Measurements from ENCODE around the gene LRRN2. TPM values are rescaled to one million over a fixed set of nuclear protein-coding genes. Genes with fewer than 3 reads are reported as not detected.

Gene LRRN2
- total RNA-seq, 1 donor from 2014 or later = 4.9 TPM

DNA sequence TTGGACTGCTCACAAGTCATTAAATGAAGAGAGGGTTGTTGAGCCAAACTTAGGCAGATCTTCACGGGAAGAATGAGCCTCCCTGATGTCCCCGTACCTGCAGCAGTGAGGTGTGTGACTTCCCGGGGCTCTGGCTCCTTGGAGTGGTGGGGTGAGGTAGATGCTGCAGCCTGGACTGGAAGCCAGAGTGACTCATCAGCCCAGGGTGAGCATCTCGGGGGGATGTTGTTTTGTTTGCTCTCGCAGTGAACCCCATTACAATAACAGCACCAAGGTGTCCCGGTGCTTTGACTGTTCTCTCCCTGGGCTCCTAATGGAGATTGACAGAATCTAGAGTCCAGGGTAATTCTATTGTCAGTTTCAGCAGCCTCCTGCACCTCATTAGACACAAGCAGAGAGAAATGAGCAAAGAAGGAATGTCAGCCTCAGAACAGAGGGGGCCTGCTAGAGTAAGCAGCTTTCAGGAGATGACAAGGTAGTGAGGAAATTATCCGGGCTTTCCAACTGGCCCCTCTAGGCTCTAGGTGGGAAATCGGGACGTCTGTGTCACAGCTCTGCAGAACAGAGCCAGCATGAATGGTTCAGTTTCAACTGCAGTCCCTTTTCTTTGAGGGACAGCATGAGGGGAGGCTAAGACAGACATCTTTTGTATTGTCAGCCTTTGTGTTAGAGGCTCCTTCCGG, 36.0 kb upstream of the LRRN2 start:
- H3K36me3 ChIP-seq (ENCODE audit: insufficient read depth, low read length) = no peaks in the 10 kb centered on the region
- H3K4me2 ChIP-seq (ENCODE audit: low read length) = no peak overlapping the region
- no peak for DNase-seq (ENCODE audit: low read depth)
- H3K36me3 Mint-ChIP-seq (ENCODE audit: low read depth, unreplicated experiment) = peaks cover 2% of the 10 kb centered on the region
- H3K79me2 ChIP-seq (ENCODE audit: insufficient read depth, low read length) = no peaks in the 10 kb centered on the region
- peaks cover 6% of the 10 kb centered on the region for H3K27me3 Mint-ChIP-seq (ENCODE audit: low read depth, unreplicated experiment)
- H3K27ac ChIP-seq (ENCODE audit: low read depth, low read length) = no peak overlapping the region
- no peak overlapping the region for H3K4me3 Mint-ChIP-seq (ENCODE audit: unreplicated experiment)
- no peak overlapping the region for H3K4me3 ChIP-seq (ENCODE audit: insufficient read depth, low read depth, low read length)
- no peaks in the 10 kb centered on the region for H3K9me3 ChIP-seq (ENCODE audit: insufficient read depth, low read depth, low read length)
- H3K4me1 Mint-ChIP-seq (ENCODE audit: low read depth, unreplicated experiment) = peaks cover 13% of the 10 kb centered on the region
- H3K4me1 ChIP-seq (ENCODE audit: insufficient read depth, low read length) = no peaks in the 10 kb centered on the region
- H4K20me1 ChIP-seq (ENCODE audit: insufficient read depth, low read length) = no peaks in the 10 kb centered on the region
- H3K27ac Mint-ChIP-seq (ENCODE audit: unreplicated experiment) = no peak overlapping the region
- H3K9me3 Mint-ChIP-seq (ENCODE audit: unreplicated experiment) = no peaks in the 10 kb centered on the region
- TF ChIP-seq EZH2 (IDR thresholded peaks at IDR 0.05; ENCODE audit: insufficient read depth, low read length) = no peak
- TF ChIP-seq, protein P1, sequence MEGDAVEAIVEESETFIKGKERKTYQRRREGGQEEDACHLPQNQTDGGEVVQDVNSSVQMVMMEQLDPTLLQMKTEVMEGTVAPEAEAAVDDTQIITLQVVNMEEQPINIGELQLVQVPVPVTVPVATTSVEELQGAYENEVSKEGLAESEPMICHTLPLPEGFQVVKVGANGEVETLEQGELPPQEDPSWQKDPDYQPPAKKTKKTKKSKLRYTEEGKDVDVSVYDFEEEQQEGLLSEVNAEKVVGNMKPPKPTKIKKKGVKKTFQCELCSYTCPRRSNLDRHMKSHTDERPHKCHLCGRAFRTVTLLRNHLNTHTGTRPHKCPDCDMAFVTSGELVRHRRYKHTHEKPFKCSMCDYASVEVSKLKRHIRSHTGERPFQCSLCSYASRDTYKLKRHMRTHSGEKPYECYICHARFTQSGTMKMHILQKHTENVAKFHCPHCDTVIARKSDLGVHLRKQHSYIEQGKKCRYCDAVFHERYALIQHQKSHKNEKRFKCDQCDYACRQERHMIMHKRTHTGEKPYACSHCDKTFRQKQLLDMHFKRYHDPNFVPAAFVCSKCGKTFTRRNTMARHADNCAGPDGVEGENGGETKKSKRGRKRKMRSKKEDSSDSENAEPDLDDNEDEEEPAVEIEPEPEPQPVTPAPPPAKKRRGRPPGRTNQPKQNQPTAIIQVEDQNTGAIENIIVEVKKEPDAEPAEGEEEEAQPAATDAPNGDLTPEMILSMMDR (IDR thresholded peaks at IDR 0.05; ENCODE audit: insufficient read depth, low read depth, low read length) = no peak
- no peak overlapping the region for H3K9ac ChIP-seq (ENCODE audit: low read length)
- no peak overlapping the region for H2AFZ ChIP-seq (ENCODE audit: low read depth, low read length)
- no peak for FAIRE-seq
- H3K27me3 ChIP-seq (ENCODE audit: insufficient read depth, low read length) = peaks cover 5% of the 10 kb centered on the region

GRCh38 chr1:204716660-204717059, 31.1 kb upstream of the LRRN2 start:
- Mint-ChIP-seq H3K27me3 (ENCODE audit: low read depth, unreplicated experiment) (peaks cover 40% of the 10 kb centered on the region), H3K36me3 (ENCODE audit: low read depth, unreplicated experiment) (peaks cover 2% of the 10 kb centered on the region), H3K27ac (ENCODE audit: unreplicated experiment) (no peak overlapping the region), H3K4me1 (ENCODE audit: low read depth, unreplicated experiment) (peaks cover 2% of the 10 kb centered on the region), H3K9me3 (ENCODE audit: unreplicated experiment) (no peaks in the 10 kb centered on the region), H3K4me3 (ENCODE audit: unreplicated experiment) (no peak overlapping the region)
- no peak for TF ChIP-seq EZH2 (IDR thresholded peaks at IDR 0.05; ENCODE audit: insufficient read depth, low read length)
- TF ChIP-seq, protein P1 (IDR thresholded peaks at IDR 0.05; ENCODE audit: insufficient read depth, low read depth, low read length) = no peak
- FAIRE-seq (no peak), DNase-seq (ENCODE audit: low read depth) (no peak)
- Histone ChIP-seq H3K4me3 (ENCODE audit: insufficient read depth, low read depth, low read length) (no peak overlapping the region), H3K27me3 (ENCODE audit: insufficient read depth, low read length) (peaks cover 33% of the 10 kb centered on the region), H3K4me1 (ENCODE audit: insufficient read depth, low read length) (no peaks in the 10 kb centered on the region), H3K27ac (ENCODE audit: low read depth, low read length) (no peak overlapping the region), H4K20me1 (ENCODE audit: insufficient read depth, low read length) (no peaks in the 10 kb centered on the region), H3K9me3 (ENCODE audit: insufficient read depth, low read depth, low read length) (no peaks in the 10 kb centered on the region), H3K79me2 (ENCODE audit: insufficient read depth, low read length) (no peaks in the 10 kb centered on the region), H3K4me2 (ENCODE audit: low read length) (no peak overlapping the region), H3K9ac (ENCODE audit: low read length) (no peak overlapping the region), H3K36me3 (ENCODE audit: insufficient read depth, low read length) (no peaks in the 10 kb centered on the region), H2AFZ (ENCODE audit: low read depth, low read length) (no peak overlapping the region)

GRCh38 chr1:204714861-204715511, 29.4 kb upstream of the LRRN2 start:
- FAIRE-seq (no peak), DNase-seq (ENCODE audit: low read depth) (no peak)
- Mint-ChIP-seq H3K4me3 (ENCODE audit: unreplicated experiment) (no peak overlapping the region), H3K36me3 (ENCODE audit: low read depth, unreplicated experiment) (peaks cover 2% of the 10 kb centered on the region), H3K27ac (ENCODE audit: unreplicated experiment) (peak overlapping the region; percentile 36), H3K9me3 (ENCODE audit: unreplicated experiment) (no peaks in the 10 kb centered on the region), H3K27me3 (ENCODE audit: low read depth, unreplicated experiment) (peaks cover 57% of the 10 kb centered on the region), H3K4me1 (ENCODE audit: low read depth, unreplicated experiment) (no peaks in the 10 kb centered on the region)
- Histone ChIP-seq H3K79me2 (ENCODE audit: insufficient read depth, low read length) (no peaks in the 10 kb centered on the region), H3K27ac (ENCODE audit: low read depth, low read length) (no peak overlapping the region), H3K36me3 (ENCODE audit: insufficient read depth, low read length) (no peaks in the 10 kb centered on the region), H3K4me1 (ENCODE audit: insufficient read depth, low read length) (no peaks in the 10 kb centered on the region), H3K9me3 (ENCODE audit: insufficient read depth, low read depth, low read length) (no peaks in the 10 kb centered on the region), H3K9ac (ENCODE audit: low read length) (no peak overlapping the region), H3K27me3 (ENCODE audit: insufficient read depth, low read length) (peaks cover 48% of the 10 kb centered on the region), H4K20me1 (ENCODE audit: insufficient read depth, low read length) (no peaks in the 10 kb centered on the region), H2AFZ (ENCODE audit: low read depth, low read length) (no peak overlapping the region), H3K4me3 (ENCODE audit: insufficient read depth, low read depth, low read length) (no peak overlapping the region), H3K4me2 (ENCODE audit: low read length) (no peak overlapping the region)
- TF ChIP-seq, protein P1 (IDR thresholded peaks at IDR 0.05; ENCODE audit: insufficient read depth, low read depth, low read length) = no peak
- no peak for TF ChIP-seq EZH2 (IDR thresholded peaks at IDR 0.05; ENCODE audit: insufficient read depth, low read length)

Data from astrocyte (in vitro differentiated cells and primary cell).